ENCODE measurements around the gene HLA-DQA1.

DNA sequence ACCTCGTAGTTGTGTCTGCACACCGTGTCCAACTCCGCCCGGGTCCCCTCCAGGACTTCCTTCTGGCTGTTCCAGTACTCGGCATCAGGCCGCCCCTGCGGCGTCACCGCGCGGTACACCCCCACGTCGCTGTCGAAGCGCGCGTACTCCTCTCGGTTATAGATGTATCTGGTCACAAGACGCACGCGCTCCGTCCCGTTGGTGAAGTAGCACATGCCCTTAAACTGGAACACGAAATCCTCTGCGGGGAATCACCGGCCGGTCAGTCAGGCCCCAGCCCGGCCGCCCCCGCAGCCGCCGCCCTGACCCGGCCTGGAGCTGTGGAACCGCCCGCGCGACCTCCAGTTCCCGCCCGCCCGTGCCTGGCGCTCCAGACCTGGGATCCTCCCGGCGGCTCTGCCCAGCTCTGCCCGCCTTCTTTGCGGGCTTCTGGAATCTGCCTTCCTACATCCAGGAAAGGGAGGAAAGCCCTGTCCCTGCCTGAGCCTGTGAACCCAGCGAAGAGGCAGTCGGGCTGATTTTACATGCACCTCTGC is 27.7 kb downstream of the HLA-DQA1 start:
- no peak for TF ChIP-seq CTCF (IDR thresholded peaks at IDR 0.05)
- no peak for TF ChIP-seq POLR2A (IDR thresholded peaks at IDR 0.05)
